NCI-H2196 treated with DMSO at 0.1 percent for 48 hours (cell line): ENCODE measurements around the gene LNX1.

Experiments
- DNase-seq: peaks from one replicate; lab custom pipeline; 2025; ENCODE audit not compliant: unreplicated experiment; lab: John Stamatoyannopoulos, UW

LNX1 gene

GRCh38 chr4:53502094-53502493, 89.2 kb downstream of the LNX1 start:
- no peak for DNase-seq

DNA sequence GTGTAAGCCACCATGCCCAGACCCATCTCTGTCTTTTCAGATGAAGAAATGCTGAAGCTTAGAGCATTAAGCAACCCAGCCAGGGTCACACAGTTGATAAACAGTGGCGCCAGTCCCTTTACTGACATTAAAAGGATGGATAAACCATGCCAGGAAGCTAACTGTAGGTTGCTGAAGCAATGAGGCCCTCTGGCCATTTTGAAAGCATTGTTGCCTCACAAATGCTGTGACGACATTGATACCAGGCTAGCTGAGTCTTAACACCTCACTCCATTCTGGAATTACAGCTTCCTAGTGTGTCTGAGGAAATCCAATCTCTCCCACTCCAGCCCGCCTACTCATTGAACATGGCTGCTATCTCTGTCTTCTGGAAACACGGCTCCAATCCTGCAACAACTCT, 89.7 kb downstream of the LNX1 start:
- DNase-seq = no peak

GRCh38 chr4:53500546-53500945, 90.7 kb downstream of the LNX1 start:
- DNase-seq = no peak

DNA sequence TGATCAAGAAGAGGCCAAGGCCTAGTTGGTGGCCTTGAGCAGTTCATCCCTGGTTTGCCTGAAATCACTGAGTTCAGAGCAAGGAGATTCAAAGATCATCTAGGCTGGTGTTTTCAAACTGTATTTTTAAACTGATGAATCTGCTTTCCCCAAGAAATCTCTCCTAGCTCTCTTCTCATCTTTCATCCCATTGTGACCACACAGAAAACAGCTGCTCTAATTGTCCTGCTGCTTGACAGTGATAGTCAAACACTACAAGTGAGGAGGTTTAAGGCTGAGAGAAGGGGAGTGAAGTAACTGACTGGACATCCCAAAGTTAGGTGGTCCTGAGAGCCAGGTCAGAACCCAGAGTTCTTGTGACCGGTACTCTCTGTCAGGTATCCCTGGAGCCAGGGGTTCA, 91.5 kb downstream of the LNX1 start:
- DNase-seq = no peak

DNA sequence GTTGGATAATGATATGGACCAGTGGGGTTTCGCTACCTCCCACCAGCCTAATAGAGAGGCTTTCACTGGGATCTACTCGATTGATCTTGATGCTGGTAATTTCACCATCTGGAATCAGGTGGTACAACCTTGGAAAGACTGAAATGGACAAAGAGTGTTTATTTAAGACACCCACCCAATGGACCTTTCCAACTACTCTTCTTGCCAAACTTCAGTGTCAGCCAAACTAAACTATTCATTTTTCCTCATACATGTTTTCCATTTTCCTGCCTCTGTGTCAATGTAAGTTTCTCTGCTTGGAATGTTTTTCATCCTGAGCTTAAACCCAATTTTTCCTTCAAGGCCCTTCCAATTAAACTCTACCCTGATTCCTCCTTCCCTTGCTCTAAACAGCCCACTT, 92.6 kb downstream of the LNX1 start:
- no peak for DNase-seq

DNA sequence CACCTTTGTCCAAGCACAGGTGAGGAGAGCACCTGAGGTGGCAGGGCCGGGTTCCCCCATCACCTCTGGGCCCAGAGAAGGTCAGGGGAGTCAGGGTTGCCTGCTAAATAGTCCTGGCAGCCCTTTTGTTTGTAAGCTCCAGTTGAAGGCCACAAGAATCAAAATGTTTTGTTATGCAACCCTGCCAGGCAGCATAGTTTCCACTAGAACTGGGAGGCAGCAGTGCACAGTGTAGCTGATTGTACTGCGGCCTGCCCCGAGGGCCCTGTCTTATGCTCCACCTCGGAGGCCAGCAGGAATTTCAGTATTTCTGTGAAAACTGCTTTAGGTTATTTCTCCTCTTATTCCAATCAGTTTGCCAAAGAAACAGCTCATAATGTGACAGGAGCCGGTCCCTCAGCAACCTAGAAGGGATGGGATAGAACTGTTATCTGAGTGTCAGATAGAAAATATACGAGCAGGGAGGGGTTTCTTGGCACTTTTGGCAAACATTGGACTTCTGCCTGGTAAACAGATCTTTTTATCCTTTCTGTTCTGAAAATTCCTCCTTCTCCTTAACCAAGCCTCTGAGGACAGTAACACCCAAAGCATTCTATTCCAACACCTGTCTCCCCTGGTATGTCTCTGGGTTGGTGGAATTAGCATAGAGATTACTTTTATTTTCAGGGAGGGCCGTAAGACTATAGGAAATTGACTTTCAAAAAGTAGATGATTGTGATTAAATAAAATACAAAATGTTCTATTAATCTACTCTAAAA, 93.6 kb downstream of the LNX1 start:
- no peak for DNase-seq

DNA sequence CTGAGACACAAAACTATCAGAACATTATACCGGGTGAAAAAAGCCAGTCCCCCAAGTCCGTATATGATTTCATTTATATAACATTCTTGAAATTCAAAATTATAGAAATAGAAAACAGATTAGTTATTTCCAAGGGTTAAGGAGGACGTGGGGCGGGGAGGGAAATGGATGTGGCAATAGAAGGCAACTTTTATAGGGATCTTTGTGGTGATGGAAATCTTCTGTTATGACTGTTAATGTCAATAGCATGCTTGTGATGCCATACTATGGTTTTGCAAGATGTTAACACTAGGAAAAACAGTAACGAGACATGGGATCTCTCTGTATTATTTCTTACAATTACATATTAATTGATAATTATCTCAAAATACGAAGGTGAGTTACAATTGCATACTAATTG, 96.4 kb downstream of the LNX1 start:
- DNase-seq = no peak

DNA sequence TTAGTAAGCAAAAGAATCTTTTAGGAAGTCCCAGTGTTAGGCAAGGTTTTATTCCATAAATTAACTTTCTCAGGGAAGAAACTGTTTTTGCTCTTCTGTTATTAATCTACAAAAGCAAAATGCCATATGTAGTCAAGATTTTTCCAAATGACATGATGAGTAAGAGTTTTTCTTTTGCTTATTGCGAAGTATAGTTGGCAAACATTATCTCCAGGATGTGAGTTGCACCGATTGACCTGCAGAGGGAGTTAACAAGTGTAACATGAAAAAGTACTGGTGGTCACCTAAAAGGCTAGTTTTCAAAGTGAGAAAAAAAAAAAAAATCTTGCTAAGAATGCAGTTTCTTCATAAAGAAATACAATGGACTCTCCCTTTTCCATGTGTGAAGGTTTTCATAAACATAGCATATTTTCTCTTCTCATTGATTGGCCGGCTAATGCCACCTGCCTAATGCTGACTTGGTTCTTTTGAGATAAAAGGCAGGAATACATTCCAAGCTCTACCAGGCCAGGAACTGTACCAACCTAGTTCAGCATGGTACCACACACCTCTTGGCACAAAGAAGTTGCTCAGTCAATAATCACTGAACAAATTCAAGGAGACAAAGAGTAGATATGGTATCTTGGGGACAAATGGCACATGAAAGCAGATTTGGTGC, 100.2 kb downstream of the LNX1 start:
- no peak for DNase-seq

DNA sequence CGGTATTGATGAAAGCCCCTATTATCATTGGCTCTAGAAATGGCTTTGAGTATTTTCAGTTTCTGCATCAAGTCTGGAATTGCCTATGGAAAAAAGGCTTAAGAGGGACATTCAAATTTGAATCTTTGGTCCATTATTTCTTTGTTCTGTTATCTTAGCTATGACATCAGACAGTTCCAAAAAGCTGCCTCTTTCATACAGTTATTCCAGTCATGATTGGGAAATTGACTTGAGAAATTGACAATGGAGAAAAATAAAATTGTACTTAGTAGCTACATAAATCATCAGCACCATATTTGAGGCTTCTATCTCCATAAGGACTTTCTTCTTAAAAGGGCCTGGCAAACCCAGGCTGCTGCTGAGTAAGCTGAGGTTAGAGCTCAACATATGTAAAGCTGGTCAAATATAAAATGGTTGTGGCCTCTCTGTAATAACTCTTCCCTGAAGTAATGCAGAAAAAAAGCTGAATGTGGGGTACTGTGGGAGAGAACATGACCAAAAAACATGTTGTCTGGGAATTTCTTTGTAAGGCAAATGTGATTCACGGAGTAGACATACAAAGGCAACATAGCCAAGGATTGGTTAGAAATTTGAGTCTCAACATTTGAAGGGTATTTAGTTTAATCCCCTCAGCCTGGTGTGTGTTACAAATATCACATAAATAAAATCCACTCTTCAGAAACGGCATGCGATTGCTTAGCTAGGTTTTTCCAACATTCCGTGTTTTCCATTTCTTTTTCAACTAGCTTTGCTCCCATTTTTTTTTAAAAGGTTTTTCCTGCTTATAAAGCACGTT, 100.9 kb downstream of the LNX1 start:
- DNase-seq = no peak

- no peak for DNase-seq
These were observed 101.9 kb downstream of the LNX1 start for GRCh38 chr4:53489279-53489889.

DNA sequence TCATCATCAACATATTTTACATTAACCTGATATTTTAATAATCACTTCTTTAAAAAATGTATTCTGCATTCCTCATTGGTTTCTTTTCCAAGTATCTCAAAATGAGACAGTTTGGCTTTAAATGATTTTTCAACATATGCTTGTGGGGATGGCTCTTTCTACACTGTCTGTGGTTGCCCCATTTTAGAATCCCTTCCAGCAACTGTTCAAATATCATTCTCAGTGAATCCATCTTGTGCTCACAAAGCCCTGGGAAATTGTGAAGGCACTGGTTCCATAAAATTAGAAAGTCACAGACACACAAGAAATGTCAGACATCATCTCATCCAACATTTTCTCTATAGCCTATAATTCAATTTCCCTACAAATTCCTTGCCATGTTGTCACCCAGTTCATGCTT, 103.5 kb downstream of the LNX1 start:
- DNase-seq = no peak

DNA sequence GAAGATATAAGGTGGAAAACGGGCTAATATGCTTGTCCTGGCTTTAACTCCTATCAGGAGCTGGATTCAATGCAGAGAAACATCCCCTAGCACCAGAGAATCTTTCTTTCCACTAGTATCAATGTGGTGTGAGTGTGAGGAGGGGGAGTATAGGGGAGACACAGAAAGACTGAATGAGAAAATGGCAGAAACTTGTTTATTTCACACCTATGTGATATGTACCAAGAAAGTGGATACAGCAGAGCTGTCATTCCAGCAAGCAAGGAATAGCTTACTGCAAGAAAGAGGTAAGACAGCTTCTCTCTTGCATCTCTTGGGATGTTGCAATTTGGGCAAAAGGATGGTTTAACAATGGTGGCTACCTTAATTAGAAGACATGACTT, 105.6 kb downstream of the LNX1 start:
- DNase-seq = no peak

- DNase-seq = no peak
These were observed 106.2 kb downstream of the LNX1 start for GRCh38 chr4:53484911-53485657.

GRCh38 chr4:53483250-53483649, 108.0 kb downstream of the LNX1 start:
- no peak for DNase-seq

GRCh38 chr4:53481586-53481985, 109.7 kb downstream of the LNX1 start:
- DNase-seq = no peak

DNA sequence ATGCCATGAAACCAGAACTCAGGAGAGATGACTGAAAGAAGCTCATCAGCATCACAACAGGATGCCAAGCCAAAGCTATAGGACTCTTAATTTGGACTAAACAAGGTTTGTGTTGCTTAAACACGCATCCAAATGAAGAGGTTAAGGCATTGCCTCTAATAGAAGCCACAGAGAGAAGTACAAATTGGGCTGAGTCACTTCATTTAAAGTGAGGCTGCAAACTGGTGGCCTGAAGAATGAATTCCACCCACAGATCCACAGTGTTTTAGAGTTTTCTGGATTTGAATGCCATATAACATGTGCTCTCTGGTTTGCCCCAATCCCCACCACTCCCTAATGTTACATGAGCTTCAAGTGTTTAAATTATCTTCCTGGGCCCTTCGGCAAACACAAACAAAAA, 110.4 kb downstream of the LNX1 start:
- no peak for DNase-seq

DNA sequence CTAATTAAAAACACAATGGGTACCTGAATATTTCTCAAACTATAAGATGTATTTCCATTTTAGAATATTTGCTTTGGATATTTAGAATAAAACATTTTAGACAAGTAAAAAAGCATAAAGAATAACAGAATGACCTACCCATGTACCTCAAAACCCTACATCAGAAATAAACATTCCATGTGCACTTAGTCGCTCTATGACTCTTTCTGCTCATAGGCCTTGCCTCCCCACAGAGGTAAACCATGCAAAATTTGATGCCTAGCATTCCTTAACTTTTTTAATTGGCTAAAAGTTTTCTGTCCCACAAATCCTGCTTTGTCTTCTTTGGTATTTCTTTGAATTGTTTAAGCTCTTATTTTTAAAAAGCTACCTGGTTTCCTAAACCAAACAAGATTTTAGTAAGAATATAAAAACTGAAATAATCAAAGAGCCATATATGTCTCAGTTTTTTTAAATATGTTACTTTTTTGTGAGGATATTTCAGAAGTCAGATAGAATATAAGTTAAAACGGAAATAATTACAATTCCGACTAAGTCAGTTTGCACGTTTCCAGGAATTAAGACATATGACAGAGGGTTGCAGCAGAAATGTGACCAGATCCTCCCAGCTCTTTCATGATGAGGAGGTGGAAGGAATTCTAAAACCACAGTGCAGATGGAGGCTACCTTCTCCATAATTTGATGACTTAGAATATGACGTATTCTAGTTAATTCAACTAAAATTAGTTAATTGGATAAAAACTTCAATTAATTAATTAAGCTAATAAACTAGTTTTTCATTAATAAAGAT, 111.4 kb downstream of the LNX1 start:
- DNase-seq = no peak

GRCh38 chr4:53478671-53479456, 112.4 kb downstream of the LNX1 start:
- no peak for DNase-seq

GRCh38 chr4:53477636-53478035, 113.7 kb downstream of the LNX1 start:
- no peak for DNase-seq
